KG1 (cell line): Measurements from ENCODE around the gene WFDC1.

Experiments used
- DNase-seq: peaks from one replicate; lab custom pipeline; 2025; lab: John Stamatoyannopoulos, UW

Gene WFDC1

GRCh38 chr16:84378099-84378498 lies 83.4 kb downstream of the WFDC1 start:
- DNase-seq = no peak

- DNase-seq = no peak
Observed at GRCh38 chr16:84378567-84378966, 83.9 kb downstream of the WFDC1 start.

GRCh38 chr16:84379008-84379708 lies 84.5 kb downstream of the WFDC1 start:
- no peak for DNase-seq
